ENCODE measurements around the gene CACNG3.

The CACNG3 gene

DNA sequence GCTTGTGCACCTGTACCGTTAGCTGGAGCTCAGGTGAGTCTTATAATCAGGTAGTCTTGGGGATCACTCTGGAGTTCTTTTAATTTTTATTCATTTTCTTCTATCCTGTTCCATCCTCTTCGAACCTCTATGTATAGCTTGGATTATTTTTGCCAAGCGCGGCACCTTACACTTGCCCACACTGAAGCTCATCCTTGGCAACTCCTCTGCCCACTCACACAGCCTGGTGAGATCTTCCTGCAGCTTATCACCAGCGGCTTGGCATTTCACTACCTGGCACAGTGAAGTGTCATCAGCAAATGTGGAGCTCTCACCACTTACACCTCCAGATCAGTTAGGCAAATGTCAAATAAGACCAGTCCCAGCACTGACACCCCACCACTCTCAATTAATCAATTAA lies 116.7 kb downstream of the CACNG3 start:
- TF ChIP-seq GATA2 (IDR thresholded peaks at IDR 0.05; ENCODE audit: low read depth, low read length) (no peak), GATA3 (IDR thresholded peaks at IDR 0.05; ENCODE audit: low read depth, low read length) (no peak)

DNA sequence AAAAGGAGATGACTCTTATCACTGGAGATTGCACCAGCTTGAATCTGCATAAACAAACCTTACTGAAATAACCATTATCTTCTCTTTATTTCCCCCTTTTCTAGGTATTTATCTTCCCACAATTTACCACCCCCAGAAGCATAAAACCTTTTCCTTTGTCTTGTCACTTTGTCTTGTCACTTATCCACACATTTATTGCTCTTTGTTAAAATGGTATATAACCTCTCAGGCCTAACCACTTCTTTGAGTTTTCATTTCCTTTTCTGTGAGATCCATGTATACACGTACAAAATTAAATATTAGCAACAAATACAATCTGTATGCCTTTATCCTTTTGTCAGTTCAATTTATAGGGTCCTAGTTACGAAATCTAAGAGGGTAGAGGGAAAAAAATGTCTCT lies 122.9 kb downstream of the CACNG3 start:
- TF ChIP-seq GATA3 (IDR thresholded peaks at IDR 0.05; ENCODE audit: low read depth, low read length): no peak
- no peak for TF ChIP-seq GATA2 (IDR thresholded peaks at IDR 0.05; ENCODE audit: low read depth, low read length)

DNA sequence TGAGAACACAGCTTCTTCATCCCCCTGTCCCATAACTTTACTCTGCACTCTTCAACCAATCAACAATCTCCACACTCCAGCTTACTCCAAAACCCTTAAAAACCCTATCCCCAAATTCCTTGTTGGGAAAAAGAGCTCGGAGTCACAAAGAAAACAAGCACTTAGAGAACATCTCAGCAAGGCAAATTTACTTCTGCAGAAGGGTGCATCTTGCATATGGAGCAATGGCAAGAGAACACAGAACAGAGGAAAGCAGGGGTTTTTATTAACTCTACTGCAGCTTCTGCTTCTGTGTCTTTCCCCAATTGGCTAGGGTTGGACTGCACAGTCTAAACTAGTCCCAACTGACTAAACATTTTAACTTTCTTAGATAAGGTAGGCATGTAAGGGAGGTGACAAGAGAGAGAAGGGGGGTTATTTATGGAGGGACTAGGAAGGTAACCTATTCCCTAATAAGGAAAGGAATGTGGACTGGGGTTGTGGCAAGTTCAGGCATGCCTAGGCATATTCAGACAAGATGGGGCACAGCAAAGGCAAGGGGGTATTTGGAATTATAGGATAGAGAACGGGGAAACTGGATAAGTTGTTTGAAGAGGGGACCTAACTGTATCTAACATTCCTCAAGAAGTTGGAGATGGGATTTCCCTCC lies 125.5 kb downstream of the CACNG3 start:
- TF ChIP-seq GATA2 (IDR thresholded peaks at IDR 0.05; ENCODE audit: low read depth, low read length) (no peak), GATA3 (IDR thresholded peaks at IDR 0.05; ENCODE audit: low read depth, low read length) (no peak)

- no peak for TF ChIP-seq GATA3 (IDR thresholded peaks at IDR 0.05; ENCODE audit: low read depth, low read length)
- no peak for TF ChIP-seq GATA2 (IDR thresholded peaks at IDR 0.05; ENCODE audit: low read depth, low read length)
These were observed 126.8 kb downstream of the CACNG3 start for GRCh38 chr16:24382762-24383407.

DNA sequence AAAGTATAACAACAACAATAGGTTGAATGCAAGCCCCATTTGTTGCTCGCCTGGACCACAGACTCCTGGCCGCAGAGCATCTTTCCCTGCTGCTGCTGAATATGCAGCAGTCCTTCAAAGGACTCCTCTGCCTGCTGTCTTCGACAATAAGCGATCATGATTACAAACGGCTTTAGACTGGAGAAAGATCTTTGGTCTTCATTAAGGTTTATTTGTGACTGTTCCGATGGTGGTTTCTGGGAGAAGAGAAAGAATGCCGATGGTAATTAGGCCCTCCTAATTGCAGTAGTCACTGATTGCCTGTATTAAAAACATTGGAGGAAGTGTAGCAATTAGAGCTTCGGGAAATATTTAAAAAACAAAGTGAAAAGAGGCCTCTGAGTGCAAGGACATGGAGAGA lies 138.2 kb downstream of the CACNG3 start:
- TF ChIP-seq GATA2 (IDR thresholded peaks at IDR 0.05; ENCODE audit: low read depth, low read length) (no peak), GATA3 (IDR thresholded peaks at IDR 0.05; ENCODE audit: low read depth, low read length) (no peak)

GRCh38 chr16:24396350-24397271 lies 140.5 kb downstream of the CACNG3 start:
- TF ChIP-seq GATA2 (IDR thresholded peaks at IDR 0.05; ENCODE audit: low read depth, low read length): no peak
- TF ChIP-seq GATA3 (IDR thresholded peaks at IDR 0.05; ENCODE audit: low read depth, low read length): no peak

DNA sequence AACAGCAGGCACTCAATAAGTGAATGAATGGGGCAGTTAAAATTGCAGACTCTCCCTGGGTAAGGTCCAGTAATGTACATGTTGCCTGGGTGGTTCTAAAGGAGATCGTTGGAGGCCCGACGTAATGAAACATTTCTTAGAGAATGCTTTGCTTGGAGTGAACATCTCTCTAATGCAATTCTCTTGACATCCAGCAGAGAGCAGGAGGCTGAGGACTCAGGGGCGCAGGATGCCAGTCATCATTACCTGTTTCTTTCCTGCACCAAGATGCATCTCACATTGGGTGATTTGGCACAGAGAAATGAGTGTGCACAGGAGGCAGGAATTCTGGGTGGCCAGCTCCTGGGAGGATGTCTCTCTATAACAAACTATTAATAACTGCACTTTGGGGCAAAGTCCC lies 152.9 kb downstream of the CACNG3 start:
- no peak for TF ChIP-seq GATA3 (IDR thresholded peaks at IDR 0.05; ENCODE audit: low read depth, low read length)
- no peak for TF ChIP-seq GATA2 (IDR thresholded peaks at IDR 0.05; ENCODE audit: low read depth, low read length)

All from SH-SY5Y (cell line).